Measurements from ENCODE around the gene GRHPR. TPM values are rescaled to one million over a fixed set of nuclear protein-coding genes. Genes with fewer than 3 reads are reported as not detected.

Gene GRHPR
- total RNA-seq, result 111 TPM
- long read RNA-seq, full-length matches to known transcripts, result 54 of 70 reads
- long read RNA-seq, partial matches to known transcripts, result 6 of 70 reads
- long read RNA-seq, other reads (novel, unspliced or antisense), result 10 of 70 reads

DNA sequence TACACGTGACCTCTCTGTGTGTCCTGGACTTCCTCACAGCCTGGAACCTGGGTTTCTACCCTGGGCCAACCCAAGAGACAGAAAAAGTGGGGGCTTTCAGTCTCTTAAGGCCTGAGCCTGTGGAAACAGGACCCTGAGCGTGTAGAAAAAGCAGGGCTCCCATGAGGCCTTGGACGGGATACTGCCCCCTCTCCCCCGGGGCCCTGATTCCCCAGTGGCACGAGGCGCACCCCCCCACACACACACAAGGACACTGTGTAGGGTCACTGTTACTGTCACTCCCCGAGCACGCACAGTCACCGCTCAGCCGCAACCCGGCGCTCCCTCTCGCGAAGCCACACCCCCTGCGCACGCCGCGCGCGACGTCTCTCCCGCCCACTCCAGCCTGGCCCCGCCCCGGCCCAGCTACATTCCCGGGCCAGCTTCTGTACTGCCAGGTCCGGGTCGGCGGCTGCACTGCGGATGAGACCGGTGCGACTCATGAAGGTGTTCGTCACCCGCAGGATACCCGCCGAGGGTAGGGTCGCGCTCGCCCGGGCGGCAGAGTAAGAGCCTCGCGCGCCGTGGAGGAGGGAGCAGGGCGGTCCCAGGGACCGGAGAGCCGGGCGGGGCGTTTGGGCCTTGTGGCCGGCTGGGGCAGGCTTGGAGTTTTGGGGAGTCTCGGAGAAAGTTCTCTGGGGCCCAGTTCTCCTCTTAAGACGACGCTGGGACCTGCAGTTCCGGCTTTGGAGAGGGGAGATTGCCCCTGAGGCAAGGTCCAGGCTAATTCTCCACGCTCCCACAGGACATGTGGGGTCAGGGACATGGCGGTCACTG lies at the start of gene GRHPR:
TSS of gene GRHPR (plus strand) at position 408 of the 816 bp plus-strand sequence. CDS start at position 463, 55 bp downstream.
- peak; percentile 97 for DNase-seq (ENCODE audit: missing footprints)
- intact Hi-C loops (cut with DNase I), result loop anchor here (5.0 to 10.0 kb wide), 2 partner anchors 45 to 152 kb away; partner anchors contain the start of genes FBXO10 and ZBTB5
- peak; percentile 99 for ATAC-seq

DNA sequence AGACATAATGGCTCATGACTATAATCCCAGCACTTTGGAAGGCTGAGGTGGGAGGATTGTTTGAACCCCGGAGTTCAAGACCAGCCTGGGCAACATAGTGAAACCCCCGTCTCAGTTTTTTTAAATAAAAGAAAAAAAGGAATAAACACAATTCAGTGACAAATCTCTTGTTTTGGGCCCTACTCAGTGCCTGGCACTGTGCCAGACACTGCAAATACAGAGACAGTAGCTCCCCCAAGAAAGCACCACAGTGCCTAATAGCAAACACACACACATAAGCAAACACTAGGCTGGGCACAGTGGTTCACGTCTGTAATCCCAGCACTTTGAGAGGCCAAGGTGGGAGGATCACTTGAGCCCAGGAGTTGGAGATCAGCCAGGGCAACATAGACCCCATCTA lies 49.7 kb upstream of the GRHPR start:
- DNase-seq (ENCODE audit: missing footprints) (no peak), ATAC-seq (no peak)
- intact Hi-C loops (cut with DNase I), result no loop called here

DNA sequence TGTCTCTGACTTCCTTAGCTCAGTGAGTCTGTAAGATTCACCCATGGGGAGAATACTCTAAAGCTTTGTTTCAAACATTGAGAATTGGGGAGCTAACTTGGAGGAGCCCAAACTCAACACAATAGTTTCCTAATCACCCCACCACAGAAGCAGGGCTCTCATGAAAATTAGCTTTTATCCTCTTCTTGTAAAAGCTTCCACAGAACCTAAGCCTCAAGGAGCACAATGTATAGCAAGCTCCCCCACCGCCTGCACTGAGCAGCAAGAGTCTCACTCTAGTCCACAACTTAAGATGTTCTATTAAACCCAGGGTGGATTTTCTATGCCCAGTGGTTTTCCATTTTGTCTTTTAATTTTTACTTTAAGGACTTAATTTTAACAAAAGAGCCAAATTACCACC lies 48.9 kb upstream of the GRHPR start:
- no peak for DNase-seq (ENCODE audit: missing footprints)
- intact Hi-C loops (cut with DNase I), result no loop called here
- ATAC-seq, result no peak

DNA sequence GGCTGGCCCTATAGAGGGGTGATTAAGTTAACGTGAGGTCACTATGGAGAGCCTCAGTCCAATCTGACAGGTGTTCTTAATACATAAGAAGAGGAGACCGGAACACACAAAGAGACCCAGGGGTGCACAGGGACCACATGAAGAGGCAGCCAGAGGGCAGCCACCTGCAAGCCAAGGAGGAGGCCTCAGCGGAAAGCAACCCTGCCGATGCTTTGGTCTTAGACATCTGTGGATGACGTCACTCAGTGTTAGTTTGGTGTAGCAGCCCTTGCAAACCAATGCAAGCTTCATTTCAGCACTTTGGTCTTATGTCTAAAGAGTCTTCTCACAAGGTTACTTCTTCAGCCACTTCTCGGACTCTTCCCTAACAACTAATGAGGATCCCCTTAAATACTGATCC lies 47.6 kb upstream of the GRHPR start:
- DNase-seq (ENCODE audit: missing footprints), result no peak
- no peak for ATAC-seq
- intact Hi-C loops (cut with DNase I), result no loop called here

DNA sequence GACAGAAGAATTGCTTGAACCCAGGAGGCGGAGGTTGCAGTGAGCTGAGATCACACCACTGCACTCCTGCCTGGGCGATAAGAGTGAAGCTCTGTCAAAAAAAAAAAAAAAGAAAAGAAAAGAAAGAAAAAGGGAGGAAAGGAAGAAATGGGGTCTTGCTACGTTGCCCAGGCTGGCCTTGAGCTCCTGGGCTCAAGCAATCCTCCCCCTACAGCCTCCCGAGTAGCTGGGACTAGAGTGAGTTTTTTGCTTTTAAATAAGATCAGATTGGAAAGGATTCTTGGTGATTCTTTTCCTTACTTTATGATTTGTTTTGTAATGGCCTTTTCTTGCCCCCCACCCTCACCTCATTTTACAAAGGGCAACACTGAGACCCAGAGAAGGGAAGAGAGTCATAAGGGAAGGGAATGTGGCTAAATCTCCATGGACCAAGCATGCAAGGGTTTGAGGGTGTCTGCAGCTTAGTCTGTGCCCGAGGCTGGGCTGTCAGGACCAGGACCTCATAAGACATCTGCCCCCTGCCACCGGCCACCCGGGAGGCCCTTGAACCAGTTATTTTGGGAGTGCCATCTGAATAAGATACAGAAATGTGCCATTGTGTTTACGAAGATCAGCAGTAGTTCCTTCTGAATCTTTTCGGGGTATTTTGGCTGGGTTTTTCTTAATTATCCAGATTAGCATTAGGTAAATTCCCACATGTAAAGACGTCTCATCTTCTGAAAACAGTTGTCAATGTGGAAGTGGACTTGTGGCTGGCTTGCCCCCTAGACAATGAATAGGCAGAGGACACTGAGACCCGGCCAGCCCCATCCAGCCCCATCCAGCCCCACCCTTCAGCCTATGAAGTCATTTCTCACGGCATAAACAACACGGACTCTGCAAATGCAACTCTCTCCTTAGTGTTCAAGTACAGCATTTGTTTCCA lies 44.5 kb upstream of the GRHPR start:
- no peak for DNase-seq (ENCODE audit: missing footprints)
- ATAC-seq, result no peak
- intact Hi-C loops (cut with DNase I), result no loop called here

DNA sequence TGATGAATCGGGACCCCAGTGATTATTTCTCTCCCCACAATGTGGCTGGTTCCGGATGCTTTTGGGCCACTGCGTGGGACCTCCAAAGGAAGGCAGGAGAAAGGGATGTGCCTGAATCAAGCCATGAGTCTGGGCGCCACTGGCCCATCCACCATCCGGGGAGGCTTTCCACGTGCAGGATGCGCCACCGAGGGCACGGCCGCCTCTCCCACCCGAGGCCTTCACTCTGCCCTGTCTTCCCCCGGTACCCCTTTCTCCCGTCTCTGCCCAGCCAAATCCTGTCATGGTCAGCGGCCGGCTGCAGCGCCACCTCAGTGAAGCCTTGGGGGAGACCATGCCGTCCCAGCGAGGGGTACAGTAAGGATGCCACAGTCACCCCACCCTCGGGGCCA lies 43.9 kb upstream of the GRHPR start:
- DNase-seq (ENCODE audit: missing footprints) (peak; percentile 42), ATAC-seq (no peak)
- intact Hi-C loops (cut with DNase I), result no loop called here

DNA sequence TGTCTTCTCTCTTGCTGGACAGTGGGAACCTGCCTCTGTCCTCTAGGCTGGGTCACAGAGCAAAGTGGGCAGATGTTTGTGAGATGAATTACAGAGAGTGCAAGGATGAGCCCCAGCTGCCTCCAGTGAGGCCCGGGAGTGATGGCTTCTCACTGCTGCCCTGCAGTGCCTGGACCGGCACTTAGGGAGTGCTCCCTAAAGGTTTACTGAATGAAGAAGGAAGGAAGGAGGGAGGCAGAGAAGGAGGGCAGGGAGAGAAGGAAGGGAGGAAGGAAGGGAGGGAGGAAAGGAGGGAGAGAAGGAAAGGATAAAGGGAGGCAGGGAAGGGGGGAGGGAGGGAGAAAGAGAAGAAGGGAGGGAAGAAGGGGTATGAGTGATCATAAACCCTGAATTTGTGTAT lies 42.7 kb upstream of the GRHPR start:
- DNase-seq (ENCODE audit: missing footprints), result no peak
- ATAC-seq, result no peak
- intact Hi-C loops (cut with DNase I), result no loop called here

DNA sequence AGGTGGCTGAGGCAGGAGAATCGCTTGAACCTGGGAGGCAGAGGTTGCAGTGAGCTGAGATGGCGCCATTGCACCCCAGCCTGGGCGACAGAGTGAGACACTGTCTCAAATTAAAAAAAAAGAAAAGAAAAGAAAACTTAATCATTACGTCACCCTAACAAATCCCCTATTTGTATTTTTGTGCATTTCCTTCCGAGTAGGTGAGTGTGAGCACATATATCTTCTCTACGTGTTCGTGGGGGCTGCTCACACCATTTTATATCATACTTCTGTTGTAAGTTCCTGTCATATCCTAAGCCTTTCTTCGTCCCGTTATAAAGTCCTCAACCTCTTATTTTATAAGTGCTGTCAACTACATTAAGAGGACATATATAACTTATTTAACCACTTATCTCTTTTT lies 41.9 kb upstream of the GRHPR start:
- intact Hi-C loops (cut with DNase I), result no loop called here
- ATAC-seq (no peak), DNase-seq (ENCODE audit: missing footprints) (no peak)

DNA sequence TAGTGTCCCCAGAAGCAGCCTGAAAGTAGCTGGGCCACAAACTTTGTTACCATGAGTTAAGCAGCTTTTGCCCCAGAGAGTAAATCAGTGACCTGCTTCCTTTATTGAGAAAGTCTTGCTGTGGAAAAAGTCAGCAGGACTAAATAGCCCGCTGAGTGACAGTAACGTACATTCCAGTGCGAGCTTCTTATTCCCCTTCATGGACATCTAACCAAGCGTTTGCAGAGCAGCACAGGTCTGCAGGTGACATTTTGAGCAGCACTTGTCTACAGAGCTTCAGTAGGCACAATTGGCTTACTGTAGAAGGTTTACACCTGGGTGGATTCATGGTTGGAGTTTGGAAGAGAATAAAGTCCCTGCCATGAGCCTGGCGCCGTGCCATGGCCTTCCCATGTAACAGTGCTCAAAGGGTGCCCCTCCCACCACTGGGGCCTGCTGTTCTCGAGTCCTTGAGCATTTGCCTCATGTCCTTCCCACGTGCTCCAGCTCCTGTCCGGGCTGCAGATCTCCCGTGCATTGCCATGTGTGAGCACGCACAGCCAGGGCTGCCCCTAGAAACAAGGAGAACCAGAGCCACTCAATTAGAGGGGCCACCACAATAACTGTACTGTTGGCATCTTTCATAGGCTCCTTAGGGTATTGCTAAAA lies 41.3 kb upstream of the GRHPR start:
- ATAC-seq (no peak), DNase-seq (ENCODE audit: missing footprints) (no peak)
- intact Hi-C loops (cut with DNase I), result no loop called here

DNA sequence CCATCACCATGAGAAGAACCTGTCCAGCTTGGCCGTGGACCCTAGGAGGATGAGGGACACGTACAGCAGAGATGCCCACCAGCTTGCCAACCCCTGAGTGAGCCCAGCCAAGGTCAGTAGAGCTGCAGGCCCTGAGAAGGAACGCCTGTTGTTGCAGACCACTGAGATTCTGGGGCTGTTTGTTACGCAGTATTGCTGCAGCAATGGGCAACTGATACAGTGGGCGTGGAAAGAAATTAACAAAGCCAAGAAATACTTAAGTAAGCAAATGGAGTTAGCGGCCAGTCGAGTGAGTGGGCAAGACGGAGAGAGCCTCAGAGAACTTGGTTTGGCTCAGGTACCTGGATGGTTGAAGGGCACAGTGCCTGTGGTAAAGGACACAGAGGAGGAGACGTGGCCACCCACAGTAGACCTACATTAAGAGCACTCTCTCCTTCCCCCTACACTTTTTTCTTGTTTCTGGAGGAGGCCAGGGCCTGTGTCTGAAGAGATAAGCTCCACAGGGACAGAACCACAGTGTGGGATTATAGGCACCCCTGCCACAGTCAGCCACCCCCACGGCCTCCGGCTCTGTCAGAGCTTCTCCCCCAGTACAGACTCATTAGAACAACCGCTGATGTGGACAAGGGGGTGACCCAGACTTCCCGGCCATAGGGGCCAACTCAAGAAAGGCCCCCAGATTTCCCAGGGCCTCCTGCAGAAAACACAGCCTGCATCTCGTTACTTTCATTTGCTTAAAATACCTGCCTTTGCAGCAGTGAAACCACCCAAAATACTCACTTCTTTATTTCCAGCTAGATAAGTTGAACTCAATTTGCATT lies 40.1 kb upstream of the GRHPR start:
- intact Hi-C loops (cut with DNase I), result no loop called here
- ATAC-seq (no peak), DNase-seq (ENCODE audit: missing footprints) (no peak)

DNA sequence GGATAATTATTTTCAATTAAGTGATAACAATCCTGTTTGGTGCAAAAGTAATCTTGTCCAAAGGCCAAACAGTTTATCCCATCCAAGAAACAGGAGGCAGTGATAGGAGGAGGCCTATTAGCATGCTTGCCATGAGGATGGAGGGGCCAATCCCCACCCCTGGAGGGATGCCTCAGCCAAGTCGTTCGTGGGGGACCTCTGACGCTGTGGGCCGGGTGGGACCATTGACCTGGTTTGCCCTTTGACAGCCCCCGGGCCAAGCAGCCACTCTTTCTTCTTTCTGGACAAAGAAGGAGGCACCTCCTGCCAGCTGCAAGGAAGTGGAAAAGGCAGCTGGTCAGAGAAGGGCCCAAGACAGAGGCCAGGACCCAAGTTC lies 39.5 kb upstream of the GRHPR start:
- no peak for ATAC-seq
- intact Hi-C loops (cut with DNase I), result no loop called here
- DNase-seq (ENCODE audit: missing footprints), result no peak

DNA sequence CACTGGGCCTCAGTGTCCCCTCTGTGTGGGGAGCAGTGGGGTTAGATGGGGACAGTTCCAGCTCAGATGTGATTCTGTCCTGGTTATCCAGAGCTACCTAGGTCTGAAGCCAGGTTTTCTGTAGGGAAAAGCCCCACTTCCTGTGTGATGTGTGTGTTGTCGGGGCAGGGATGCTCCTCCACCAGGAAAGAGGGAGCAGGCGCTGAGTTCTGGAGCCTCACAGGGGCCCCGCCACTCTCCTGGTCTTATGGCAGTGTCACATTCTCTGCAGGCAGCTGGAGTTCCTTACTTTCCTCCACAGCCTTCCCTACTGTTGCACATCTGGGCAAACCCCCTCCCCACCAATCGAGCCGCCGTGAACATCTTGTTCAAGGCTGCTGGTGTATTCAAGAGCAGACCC lies 39.1 kb upstream of the GRHPR start:
- ATAC-seq (no peak), DNase-seq (ENCODE audit: missing footprints) (no peak)
- intact Hi-C loops (cut with DNase I), result no loop called here

DNA sequence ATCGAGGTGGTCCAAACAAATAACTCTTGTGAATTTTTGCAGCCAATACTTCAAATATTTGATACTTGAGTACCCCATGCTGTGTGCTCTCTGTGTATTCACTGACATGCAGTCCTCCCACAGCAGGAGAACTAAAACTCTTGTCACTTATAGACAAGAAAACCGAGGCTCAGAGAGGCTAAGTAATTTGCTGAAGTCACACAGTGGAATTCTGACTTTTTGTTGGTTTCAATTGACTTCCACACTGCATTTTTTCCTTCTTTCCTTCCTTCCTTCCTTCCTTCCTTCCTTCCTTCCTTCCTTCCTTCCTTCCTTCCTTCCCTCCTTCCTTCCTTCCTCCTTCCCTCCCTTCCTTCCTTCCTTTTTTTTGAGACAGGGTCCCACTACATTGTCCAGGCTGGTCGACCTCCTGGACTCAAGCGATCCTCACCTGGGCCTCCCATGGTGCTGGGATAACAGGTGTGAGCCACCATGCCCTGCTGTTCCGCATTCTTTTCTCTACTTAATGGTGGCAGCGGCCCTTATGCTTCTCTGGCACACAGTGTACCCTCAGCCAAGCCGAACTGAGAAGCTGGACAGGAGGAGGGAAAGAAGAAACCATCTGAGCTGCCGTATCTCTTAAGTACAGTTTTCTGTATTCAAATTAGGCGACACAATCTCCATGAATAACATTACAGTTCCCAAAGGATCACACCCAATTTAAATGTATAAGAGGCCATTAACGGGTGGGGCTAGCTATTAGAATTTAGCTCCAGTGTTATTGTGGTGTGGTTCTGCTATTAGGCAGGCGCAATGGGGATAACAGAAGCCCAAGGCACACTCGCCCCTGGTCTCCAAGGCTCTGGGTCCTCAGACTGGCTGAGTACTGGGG lies 38.4 kb upstream of the GRHPR start:
- no peak for DNase-seq (ENCODE audit: missing footprints)
- no peak for ATAC-seq
- intact Hi-C loops (cut with DNase I), result no loop called here

DNA sequence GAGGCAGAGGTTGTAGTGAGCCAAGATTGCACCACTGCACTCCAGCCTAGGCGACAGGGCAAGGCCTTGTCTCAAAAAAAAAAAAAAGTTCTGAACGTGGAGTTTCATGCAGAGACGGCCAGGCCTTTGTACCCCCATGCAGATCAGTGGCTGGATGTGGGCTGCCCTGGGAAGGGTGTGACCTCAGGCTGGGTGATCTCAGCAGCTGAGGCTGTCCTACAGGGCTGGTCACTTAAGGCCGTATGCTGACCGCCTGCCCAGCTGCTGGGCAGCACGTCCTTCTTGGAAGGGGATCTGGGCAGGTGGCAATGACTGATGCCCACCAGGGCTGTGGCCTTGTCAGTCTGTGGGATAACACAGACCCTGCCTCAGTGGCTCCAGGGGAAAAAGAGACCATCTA lies 37.2 kb upstream of the GRHPR start:
- ATAC-seq (no peak), DNase-seq (ENCODE audit: missing footprints) (no peak)

DNA sequence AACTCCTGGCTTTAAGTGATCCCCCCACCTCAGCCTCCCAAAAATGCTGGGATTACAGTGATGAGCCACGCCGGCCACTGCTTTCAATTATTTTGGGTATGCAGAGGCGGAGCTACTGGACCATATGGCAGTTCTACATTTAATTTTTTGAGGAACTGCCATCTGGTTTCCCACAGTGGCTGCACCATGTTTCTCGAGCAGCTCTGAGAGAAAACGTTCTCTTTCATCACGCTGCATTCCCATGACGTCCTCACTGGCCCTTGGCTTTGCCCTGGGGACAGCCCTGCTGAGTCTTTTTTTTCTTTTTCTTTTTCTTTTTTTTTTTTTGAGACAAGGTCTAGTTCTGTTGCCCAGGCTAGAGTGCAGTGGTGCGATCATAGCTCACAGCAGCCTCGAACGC lies 35.5 kb upstream of the GRHPR start:
- intact Hi-C loops (cut with DNase I), result no loop called here
- no peak for DNase-seq (ENCODE audit: missing footprints)
- ATAC-seq, result no peak

More for the DNA sequence above, 37.2 kb upstream of the GRHPR start:
- intact Hi-C loops (cut with DNase I), result no loop called here

DNA sequence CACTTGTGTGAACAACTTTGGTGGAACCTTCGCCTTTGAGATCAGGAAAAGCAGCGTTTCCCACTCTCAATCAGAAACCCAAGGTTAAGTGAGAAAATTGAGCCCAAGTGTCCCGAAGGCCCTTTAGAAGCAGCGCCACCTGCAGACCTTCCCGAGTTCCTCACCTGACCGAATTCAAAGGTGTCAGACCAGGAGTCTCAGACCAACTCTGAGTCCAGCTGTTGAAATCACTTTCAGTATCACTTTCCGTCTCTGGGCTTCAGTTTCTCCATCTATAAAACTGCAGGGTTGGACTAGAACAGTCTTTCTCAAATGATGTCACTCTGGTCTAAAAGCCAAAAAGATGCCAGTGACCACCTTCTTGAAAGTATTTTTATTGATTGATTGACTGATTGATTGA lies 31.7 kb upstream of the GRHPR start:
- ATAC-seq (no peak), DNase-seq (ENCODE audit: missing footprints) (no peak)
- intact Hi-C loops (cut with DNase I), result no loop called here

DNA sequence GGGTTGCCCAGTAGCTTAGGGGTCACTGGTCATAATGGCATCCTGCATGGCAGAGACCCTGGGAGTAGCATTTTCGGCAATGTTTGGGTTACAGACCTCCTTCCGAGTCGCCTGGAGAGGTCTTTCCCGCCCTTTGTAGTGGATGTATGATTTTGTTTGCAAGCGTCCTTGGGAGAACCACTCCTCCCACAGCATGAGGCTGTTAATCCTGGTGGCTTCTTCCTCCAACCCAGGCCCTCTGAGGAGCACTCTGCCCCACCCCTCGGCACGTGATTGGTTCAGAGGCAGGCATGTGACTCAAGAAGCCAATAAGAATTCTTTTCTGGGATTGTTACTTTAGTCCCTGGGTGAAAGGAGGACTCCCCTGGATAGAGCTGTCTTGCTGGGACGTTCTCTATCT lies 30.2 kb upstream of the GRHPR start:
- intact Hi-C loops (cut with DNase I), result no loop called here
- ATAC-seq, result no peak

DNA sequence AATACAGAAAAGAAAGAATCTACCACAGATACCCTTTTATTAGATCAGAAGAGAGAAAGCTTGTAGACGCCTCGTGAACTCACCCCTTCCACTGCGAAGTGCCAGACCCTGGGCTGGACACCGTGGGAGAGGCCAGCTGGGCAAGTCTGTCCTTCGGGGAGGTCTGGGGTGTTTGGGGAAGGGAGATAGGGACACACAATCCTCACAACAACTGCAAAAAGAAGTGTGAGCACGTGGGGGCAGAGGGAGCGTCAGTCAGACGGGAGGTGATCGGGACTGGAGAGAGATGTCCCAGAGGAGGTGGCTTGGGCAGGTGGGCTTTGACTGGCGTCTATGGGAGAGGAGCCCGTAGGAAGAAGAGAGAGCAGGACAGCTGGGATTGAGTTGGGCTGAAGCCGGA lies 27.3 kb upstream of the GRHPR start:
- ATAC-seq, result no peak

More for the DNA sequence above, 30.2 kb upstream of the GRHPR start:
- no peak for DNase-seq (ENCODE audit: missing footprints)

More for the DNA sequence above, 27.3 kb upstream of the GRHPR start:
- intact Hi-C loops (cut with DNase I), result no loop called here
- no peak for DNase-seq (ENCODE audit: missing footprints)
